ENCODE results near the gene CDH13. TPM values are rescaled to one million over a fixed set of nuclear protein-coding genes. Genes with fewer than 3 reads are reported as not detected.

Gene CDH13
- total and polyA plus RNA-seq, 2 of the 8 experiments (the other 6 are each of a cell fraction or from before 2014, with no cell fraction given), result 2.3 to 2.4 TPM

DNA sequence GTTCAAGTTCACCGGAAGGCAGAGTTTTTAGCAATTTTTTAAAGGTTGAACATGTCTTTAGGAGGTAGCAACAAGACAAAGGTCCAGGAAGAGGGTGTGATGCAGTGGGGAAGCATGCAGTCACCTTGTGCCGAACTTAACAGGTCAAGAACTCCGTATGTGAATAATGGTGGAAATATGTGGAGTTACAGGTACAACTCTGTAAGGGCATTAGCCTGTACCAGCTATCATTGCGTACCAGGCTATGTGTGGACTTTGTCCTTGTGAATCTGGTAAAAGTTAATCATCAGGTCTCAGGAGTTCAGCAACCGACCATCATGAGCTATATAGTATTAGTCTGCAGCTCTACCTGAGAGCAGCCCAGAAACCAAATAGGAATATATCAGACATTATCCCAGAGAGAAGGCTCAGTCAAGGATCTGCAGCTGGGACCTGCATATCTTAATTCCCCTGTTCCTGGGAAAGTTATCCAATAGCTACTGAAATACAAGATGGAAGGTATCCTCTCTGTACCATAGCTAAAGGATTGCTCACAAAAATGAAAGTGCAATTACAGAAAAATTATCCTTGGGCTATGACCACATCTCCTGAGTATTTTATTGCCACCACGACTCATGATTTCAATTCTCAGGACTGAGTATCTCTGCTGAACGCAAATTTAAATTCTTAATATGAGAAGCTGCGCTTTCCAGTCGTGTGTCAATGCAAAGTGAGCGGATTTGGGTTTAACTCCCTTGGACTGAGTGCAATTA is 469.3 kb downstream of the CDH13 start:
- H3K4me2 ChIP-seq (ENCODE audit: insufficient read depth in 1 of 2, low read depth in 2 of 2, low read length in 2 of 2), result no peak overlapping the region
- H3K79me2 ChIP-seq (ENCODE audit: control insufficient read depth in 1 of 2, insufficient read depth in 2 of 2, low read length in 2 of 2), result no peaks in the 10 kb centered on the region
- H3K23me2 ChIP-seq (ENCODE audit: low read depth, low read length), result no peaks in the 10 kb centered on the region
- H3K18ac ChIP-seq (ENCODE audit: extremely low read depth, low read length), result no peak overlapping the region
- no peak overlapping the region for H3K9ac ChIP-seq (replicated peaks in 1 of 4; ENCODE audit: extremely low read depth in 1 of 4, low read depth in 3 of 4, low read length in 3 of 4)
- no peak overlapping the region for H3K4ac ChIP-seq (replicated peaks; ENCODE audit: insufficient read length, low read depth, low read length)
- H3K27me3 ChIP-seq (replicated peaks in 1 of 4; ENCODE audit: control insufficient read depth in 3 of 4, extremely low read depth in 1 of 4, insufficient read depth in 3 of 4, low read length in 3 of 4), result no peaks in the 10 kb centered on the region
- ChIA-PET CTCF (ENCODE audit: partially characterized antibody) (no interaction called here), POLR2A (ENCODE audit: partially characterized antibody) (no interaction called here)
- H2AK5ac ChIP-seq (ENCODE audit: low read depth, low read length), result no peak overlapping the region
- TF ChIP-seq BRCA1 (IDR thresholded peaks at IDR 0.05; ENCODE audit: low read depth, low read length) (no peak), TAF1 (IDR thresholded peaks at IDR 0.05; ENCODE audit: low read depth, low read length) (no peak), RXRA (IDR thresholded peaks at IDR 0.05; ENCODE audit: insufficient read depth, low read depth, low read length) (no peak), SIX5 (IDR thresholded peaks at IDR 0.05; ENCODE audit: low read depth, low read length) (no peak), SP2 (IDR thresholded peaks at IDR 0.05; ENCODE audit: low read length) (no peak), GABPA (IDR thresholded peaks at IDR 0.05; ENCODE audit: borderline replicate concordance, insufficient read depth, low read length) (no peak), HDAC6 (IDR thresholded peaks at IDR 0.05; ENCODE audit: low read depth, low read length) (no peak), CBX8 (IDR thresholded peaks at IDR 0.05; ENCODE audit: borderline replicate concordance, low read depth, low read length) (no peak), ATF3 (IDR thresholded peaks at IDR 0.05; ENCODE audit: insufficient read depth, low read depth, low read length) (no peak), GTF2F1 (IDR thresholded peaks at IDR 0.05; ENCODE audit: borderline replicate concordance, low read depth, low read length) (no peak), MAX (IDR thresholded peaks at IDR 0.05) (no peak), CHD2 (IDR thresholded peaks at IDR 0.05; ENCODE audit: low read length) (no peak), EZH2 (IDR thresholded peaks at IDR 0.05; ENCODE audit: low read depth, low read length, severe bottlenecking) (no peak)
- no peak overlapping the region for H2AFZ ChIP-seq (ENCODE audit: low read length)
- 75% methylated on average over 10 of the region's 10 CpGs; no CpG with 5 or more reads in 1 of the 2 experiments for WGBS, 2 experiments (ENCODE audit: extremely low coverage in 1 of 2, insufficient coverage in 1 of 2, insufficient read length in 1 of 2, insufficient replicate concordance in 2 of 2, low coverage in 1 of 2, low lambda C conversion rate in 2 of 2, missing lambda C conversion rate in 1 of 2)
- DNase-seq (ENCODE audit: low read depth in 1 of 2, low spot score in 2 of 2) (no peak), FAIRE-seq (no peak)
- no peak overlapping the region for H4K8ac ChIP-seq (ENCODE audit: extremely low read depth, insufficient read depth, low read length)
- no peak overlapping the region for H3K56ac ChIP-seq (replicated peaks; ENCODE audit: insufficient read length, low read depth, low read length)
- H3K27ac ChIP-seq (ENCODE audit: low read depth, low read length), result no peak overlapping the region
- H4K5ac ChIP-seq (ENCODE audit: insufficient read length, low read depth, low read length), result no peak overlapping the region
- H3K14ac ChIP-seq (ENCODE audit: insufficient read length), result no peak overlapping the region
- H3K4me1 ChIP-seq (replicated peaks in 1 of 4; ENCODE audit: control insufficient read depth in 3 of 4, insufficient read depth in 4 of 4, low read length in 3 of 4), result no peaks in the 10 kb centered on the region
- no peaks in the 10 kb centered on the region for H3K36me3 ChIP-seq (ENCODE audit: control insufficient read depth in 2 of 4, insufficient read depth in 4 of 4, low read length in 3 of 4)
- no peak overlapping the region for H3K23ac ChIP-seq (ENCODE audit: insufficient read length)
- no peak overlapping the region for H3K4me3 ChIP-seq (ENCODE audit: extremely low read depth in 1 of 4, insufficient read depth in 2 of 4, low read depth in 3 of 4, low read length in 4 of 4)
- no peak overlapping the region for H2BK15ac ChIP-seq (ENCODE audit: low read length)
- no peak overlapping the region for H2BK5ac ChIP-seq (ENCODE audit: low read depth, low read length)
- H2BK120ac ChIP-seq (replicated peaks; ENCODE audit: low read depth, low read length), result no peak overlapping the region
- no peak overlapping the region for H4K91ac ChIP-seq (replicated peaks; ENCODE audit: insufficient read length, low read length)
- H3K79me1 ChIP-seq (ENCODE audit: low read depth, low read length), result no peaks in the 10 kb centered on the region
- no peak overlapping the region for H2BK12ac ChIP-seq (ENCODE audit: low read depth, low read length)
- peaks cover 3 to 10% of the 10 kb centered on the region in 2 experiments; a peak in 3 of 4 replicates for H3K9me3 ChIP-seq (ENCODE audit: insufficient read depth in 2 of 2, low read depth in 1 of 2, low read length in 1 of 2)
- no peaks in the 10 kb centered on the region for H4K20me1 ChIP-seq (replicated peaks in 1 of 2; ENCODE audit: control insufficient read depth in 1 of 2, insufficient read depth in 2 of 2, low read length in 2 of 2)
- H2BK20ac ChIP-seq (ENCODE audit: low read length), result no peak overlapping the region
